Tibial nerve (tissue), 4 donors: Measurements from ENCODE around the gene MSI2.

Source experiments
- CTCF ChIP-seq, 5 experiments: fragments of 200-600 bp in 3 of 5; fragments of 450-650 bp in 2 of 5; sonication (generic) in 3 of 5; IDR thresholded peaks; one replicate each; pipeline ENCODE4 v1.5.1; 2016 to 2019; ENCODE audit warnings: antibody characterized with exemption in 5 of 5, mild to moderate bottlenecking in 3 of 5, moderate library complexity in 2 of 5
- EP300 ChIP-seq, 2 donors: sonication (generic); formaldehyde crosslinking; IDR thresholded peaks; one replicate each; pipeline ENCODE4 v1.6.1; 2017; ENCODE audit warnings: antibody characterized with exemption in 2 of 2, mild to moderate bottlenecking in 1 of 2
- POLR2A ChIP-seq, 2 donors: fragments of 450-650 bp; IDR thresholded peaks; one replicate each; pipeline ENCODE4 v1.6.1; 2017; ENCODE audit warnings: antibody characterized with exemption in 2 of 2, mild to moderate bottlenecking in 2 of 2, moderate library complexity in 2 of 2

GRCh38 chr17:57549468-57549867 is 293.1 kb downstream of the MSI2 start:
- TF ChIP-seq CTCF (IDR thresholded peaks at IDR 0.05), result no peak
- TF ChIP-seq POLR2A (IDR thresholded peaks at IDR 0.05), result no peak
- TF ChIP-seq EP300 (IDR thresholded peaks at IDR 0.05), result no peak
